Mesothelial cell of epicardium (in vitro differentiated cells): ENCODE measurements around the gene ASXL3. TPM values are rescaled to one million over a fixed set of nuclear protein-coding genes. Genes with fewer than 3 reads are reported as not detected.

Source experiments
- DNase-seq, 2 experiments: peaks; one replicate each; pipeline ENCODE4 v3.0.0; 2021; ENCODE audit warnings: low spot score in 2 of 2; ENCODE audit not compliant: unreplicated experiment in 2 of 2
- H3K27ac Mint-ChIP-seq: 2 replicates; pipeline ENCODE4 v1.8.0; 2021; ENCODE audit warnings: mixed read lengths
- H3K27me3 Mint-ChIP-seq: 2 replicates; pipeline ENCODE4 v1.8.0; 2021; ENCODE audit warnings: low read depth, mixed read lengths
- H3K36me3 Mint-ChIP-seq: 2 replicates; pipeline ENCODE4 v1.8.0; 2021; ENCODE audit warnings: mixed read lengths
- H3K4me1 Mint-ChIP-seq: 2 replicates; pipeline ENCODE4 v1.8.0; 2021; ENCODE audit warnings: mixed read lengths
- H3K4me3 Mint-ChIP-seq: 2 replicates; pipeline ENCODE4 v1.8.0; 2021; ENCODE audit warnings: mild to moderate bottlenecking, moderate library complexity, mixed read lengths
- H3K9me3 Mint-ChIP-seq: 2 replicates; pipeline ENCODE4 v1.8.0; 2021; ENCODE audit warnings: mixed read lengths
- CTCF ChIP-seq: fragments of 200-600 bp; sonication (generic); IDR thresholded peaks from one replicate; pipeline ENCODE4 v1.5.0; 2021; ENCODE audit warnings: antibody characterized with exemption; ENCODE audit not compliant: unreplicated experiment
- total RNA-seq: library from RNA; stranded (reverse); gene quantifications from 3 replicates; pipeline ENCODE4 v1.2.1, GENCODE V29; 2021

The ASXL3 gene
- total RNA-seq, 1 donor from 2014 or later, result 34.0 TPM

GRCh38 chr18:33706391-33706790 is 128.4 kb downstream of the ASXL3 start:
- no peaks in the 10 kb centered on the region for H3K27me3 Mint-ChIP-seq
- H3K9me3 Mint-ChIP-seq, result peaks cover 5% of the 10 kb centered on the region
- H3K27ac Mint-ChIP-seq, result no peak overlapping the region
- no peak for TF ChIP-seq CTCF
- H3K36me3 Mint-ChIP-seq, result peaks cover 26% of the 10 kb centered on the region
- peaks cover 5% of the 10 kb centered on the region for H3K4me1 Mint-ChIP-seq
- no peak overlapping the region for H3K4me3 Mint-ChIP-seq
- DNase-seq, result no peak

GRCh38 chr18:33708876-33709275 is 130.9 kb downstream of the ASXL3 start:
- Mint-ChIP-seq H3K9me3 (peaks cover 5% of the 10 kb centered on the region), H3K4me3 (no peak overlapping the region), H3K36me3 (peaks cover 31% of the 10 kb centered on the region), H3K4me1 (peaks cover 4% of the 10 kb centered on the region), H3K27me3 (no peaks in the 10 kb centered on the region), H3K27ac (no peak overlapping the region)
- no peak for DNase-seq
- TF ChIP-seq CTCF, result no peak

- Mint-ChIP-seq H3K9me3 (peaks cover 5% of the 10 kb centered on the region), H3K36me3 (peaks cover 39% of the 10 kb centered on the region), H3K4me1 (peaks cover 4% of the 10 kb centered on the region), H3K27ac (no peak overlapping the region), H3K4me3 (no peak overlapping the region), H3K27me3 (no peaks in the 10 kb centered on the region)
- no peak for TF ChIP-seq CTCF
- DNase-seq, result no peak
Measured at GRCh38 chr18:33710269-33710668, 132.2 kb downstream of the ASXL3 start.

GRCh38 chr18:33711514-33711913 is 133.5 kb downstream of the ASXL3 start:
- Mint-ChIP-seq H3K9me3 (peaks cover 5% of the 10 kb centered on the region), H3K4me3 (no peak overlapping the region), H3K27me3 (no peaks in the 10 kb centered on the region), H3K4me1 (peaks cover 7% of the 10 kb centered on the region), H3K27ac (no peak overlapping the region), H3K36me3 (peaks cover 32% of the 10 kb centered on the region)
- no peak for TF ChIP-seq CTCF
- DNase-seq, result no peak

GRCh38 chr18:33712719-33713118 is 134.7 kb downstream of the ASXL3 start:
- Mint-ChIP-seq H3K4me1 (peaks cover 10% of the 10 kb centered on the region), H3K36me3 (peaks cover 29% of the 10 kb centered on the region), H3K4me3 (no peak overlapping the region), H3K27ac (no peak overlapping the region), H3K9me3 (no peaks in the 10 kb centered on the region), H3K27me3 (no peaks in the 10 kb centered on the region)
- no peak for TF ChIP-seq CTCF
- DNase-seq, result no peak

GRCh38 chr18:33716061-33716683 is 138.2 kb downstream of the ASXL3 start:
- Mint-ChIP-seq H3K4me1 (peaks cover 8% of the 10 kb centered on the region), H3K4me3 (no peak overlapping the region), H3K27ac (no peak overlapping the region), H3K36me3 (peaks cover 22% of the 10 kb centered on the region), H3K27me3 (no peaks in the 10 kb centered on the region), H3K9me3 (peaks cover 5% of the 10 kb centered on the region)
- no peak for TF ChIP-seq CTCF
- DNase-seq, result no peak
